Fibroblast of skin of scalp (primary cell): ENCODE results near the gene CBX1.
"Not testable (repeated sequence)": the region's sequence is repeated elsewhere in the genome, so short reads cannot be mapped to it uniquely, and the experiment has no call there.

Experiments
- DNase-seq: peaks from one replicate; pipeline ENCODE4 v3.0.0-alpha.2; 2013

The CBX1 gene

DNA sequence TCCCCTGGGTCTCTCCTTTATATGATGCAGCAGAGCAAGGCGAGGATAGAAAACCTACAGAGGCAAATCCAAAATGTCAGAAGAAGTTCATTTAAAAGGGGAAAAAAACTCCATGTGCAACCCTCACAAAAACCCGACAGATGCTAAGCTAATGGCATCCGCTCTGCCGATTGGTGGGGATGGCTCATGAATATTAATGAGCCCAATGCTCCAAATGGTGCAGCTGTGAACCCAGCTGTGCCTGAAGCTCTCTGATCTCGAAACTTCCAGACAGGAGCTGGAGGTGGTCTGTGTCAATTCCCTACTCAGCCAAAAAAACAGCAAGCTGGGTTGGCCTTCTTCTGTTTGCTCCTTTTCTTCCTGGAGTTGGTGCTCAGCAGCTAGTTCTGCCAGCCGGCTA, 21.8 kb upstream of the CBX1 start:
- no peak for DNase-seq

- DNase-seq: no peak
Observed at GRCh38 chr17:48122665-48123045, 21.4 kb upstream of the CBX1 start.

DNA sequence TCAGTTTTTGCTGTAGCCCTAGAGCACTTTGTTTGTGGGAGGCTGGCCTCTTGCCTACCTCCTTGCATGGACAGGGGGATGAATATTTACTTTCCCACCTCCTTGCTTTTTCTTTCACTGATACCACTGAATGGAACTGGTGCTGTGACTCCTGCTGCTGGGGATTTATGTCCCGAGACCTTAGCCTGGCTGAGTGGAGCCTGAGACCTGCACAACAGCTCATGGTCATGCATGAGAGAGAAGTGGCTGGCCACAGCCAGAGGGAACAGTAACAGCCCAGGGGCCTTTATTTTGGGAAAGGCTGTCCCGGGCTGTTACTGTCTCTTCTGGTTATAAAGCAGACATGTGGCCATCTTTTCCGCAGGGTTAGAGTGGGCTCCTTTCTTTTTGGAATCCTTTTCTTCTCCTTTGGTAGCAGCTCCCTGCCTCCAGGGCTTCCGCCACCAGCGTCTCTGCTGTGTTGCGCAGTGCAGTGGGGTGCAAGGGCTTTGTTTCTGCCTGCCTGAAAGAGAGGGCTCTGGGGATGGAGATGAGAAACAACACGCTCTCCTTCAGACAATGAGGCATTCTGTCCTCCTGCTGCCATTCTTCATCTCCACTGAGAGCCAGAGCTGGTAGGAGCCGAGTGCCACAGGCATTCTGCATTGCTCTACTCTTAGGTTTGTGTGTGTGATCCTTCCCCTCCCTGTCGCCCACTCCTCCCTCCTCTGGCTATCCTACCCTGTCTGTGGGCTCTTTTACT, 20.8 kb upstream of the CBX1 start:
- DNase-seq: no peak

- no peak for DNase-seq
Observed at GRCh38 chr17:48113201-48113676, 12.0 kb upstream of the CBX1 start.

DNA sequence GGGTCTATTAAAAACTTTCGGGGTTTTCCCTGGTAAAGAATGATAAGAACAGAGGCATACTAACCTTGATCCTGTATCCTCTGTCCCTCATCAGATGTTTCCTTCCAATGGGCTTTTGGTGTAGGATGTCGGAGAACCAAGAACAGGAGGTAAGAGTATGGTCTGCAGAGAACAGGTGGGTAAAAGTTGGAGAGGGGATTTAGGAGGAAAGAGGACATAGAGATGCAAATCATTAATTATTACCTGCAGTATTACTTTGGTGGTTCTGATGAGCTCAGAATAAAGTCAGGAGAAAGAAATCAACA, 10.6 kb upstream of the CBX1 start:
- no peak for DNase-seq

DNA sequence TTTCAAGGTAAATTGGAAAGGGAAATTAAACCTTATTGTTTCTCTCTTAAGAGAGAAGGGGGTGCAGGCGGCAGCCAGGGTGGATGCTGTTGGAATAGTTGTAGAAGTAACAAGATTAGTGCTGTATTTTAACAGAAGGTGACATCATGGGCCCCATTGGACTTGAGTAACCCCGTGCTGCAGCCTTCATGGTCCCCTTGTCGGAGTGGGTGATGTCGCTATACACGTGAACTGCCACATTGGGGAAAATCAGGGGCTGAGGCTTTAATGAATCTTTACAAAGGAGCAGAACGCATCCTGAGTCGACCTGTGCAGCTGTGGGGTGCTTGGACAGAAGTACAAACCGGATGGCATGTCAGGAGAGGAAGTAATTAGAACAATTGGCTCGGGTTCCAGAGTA, 9.5 kb upstream of the CBX1 start:
- no peak for DNase-seq

GRCh38 chr17:48107137-48108055, 6.1 kb upstream of the CBX1 start, which contains the start of gene SNX11:
Gene SNX11, plus strand, starts transcription at chr17:48107766. Its CDS starts 4,278 bp downstream, at chr17:48112044.
- DNase-seq: peak; percentile 89

DNA sequence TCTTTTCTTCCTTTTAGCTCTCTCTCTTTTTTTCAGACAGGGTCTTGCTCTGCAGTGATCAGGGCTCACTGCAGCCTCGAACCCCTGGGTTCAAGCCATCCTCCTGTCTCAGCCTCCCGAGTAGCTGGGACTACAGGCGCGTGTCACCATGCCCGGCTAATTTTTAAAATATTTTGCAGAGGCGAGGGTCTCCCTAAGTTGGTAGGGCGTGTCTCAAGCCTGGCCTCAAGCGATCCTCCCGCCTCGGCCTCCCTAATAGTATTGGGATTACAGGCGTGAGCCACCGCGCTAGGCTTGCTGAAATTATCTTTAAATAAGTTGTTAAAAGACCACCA, 5.5 kb upstream of the CBX1 start:
- no peak for DNase-seq

- DNase-seq: no peak
Observed at GRCh38 chr17:48104440-48104839, 3.2 kb upstream of the CBX1 start.

GRCh38 chr17:48102798-48103715, 1.8 kb upstream of the CBX1 start:
- no peak for DNase-seq

DNA sequence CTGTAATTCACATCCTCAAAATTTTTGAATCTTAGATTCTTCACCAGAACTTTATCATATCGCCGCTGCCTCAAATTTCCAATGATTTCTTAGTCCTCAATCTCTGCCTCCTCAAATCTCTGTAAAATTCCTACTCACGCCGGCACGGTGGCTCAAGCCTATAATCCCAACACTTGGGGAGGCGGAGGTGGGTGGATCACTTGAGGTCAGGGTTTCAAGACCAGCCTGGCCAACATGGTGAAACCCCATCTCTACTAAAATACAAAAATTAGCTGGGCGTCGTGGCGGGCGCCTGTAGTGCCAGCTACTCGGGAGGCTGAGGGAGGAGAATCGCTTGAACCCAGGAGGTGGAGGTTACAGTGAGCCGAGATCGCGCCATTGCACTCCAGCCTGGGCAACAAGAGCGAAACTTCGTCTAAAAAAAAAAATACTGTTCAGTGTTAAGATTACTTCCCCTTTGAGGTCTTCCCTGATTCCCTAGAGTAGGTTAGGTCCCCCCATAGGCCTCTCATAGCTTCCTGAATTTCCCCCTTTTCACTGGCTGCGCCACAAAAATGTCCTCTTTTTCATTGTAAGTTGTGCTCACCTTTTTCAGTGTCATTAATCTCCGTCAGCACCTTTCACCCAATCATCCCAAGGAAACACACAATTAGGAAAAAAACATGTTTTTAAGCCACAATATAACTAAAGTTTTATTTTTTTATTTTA, 919 bp upstream of the CBX1 start:
- no peak for DNase-seq

DNA sequence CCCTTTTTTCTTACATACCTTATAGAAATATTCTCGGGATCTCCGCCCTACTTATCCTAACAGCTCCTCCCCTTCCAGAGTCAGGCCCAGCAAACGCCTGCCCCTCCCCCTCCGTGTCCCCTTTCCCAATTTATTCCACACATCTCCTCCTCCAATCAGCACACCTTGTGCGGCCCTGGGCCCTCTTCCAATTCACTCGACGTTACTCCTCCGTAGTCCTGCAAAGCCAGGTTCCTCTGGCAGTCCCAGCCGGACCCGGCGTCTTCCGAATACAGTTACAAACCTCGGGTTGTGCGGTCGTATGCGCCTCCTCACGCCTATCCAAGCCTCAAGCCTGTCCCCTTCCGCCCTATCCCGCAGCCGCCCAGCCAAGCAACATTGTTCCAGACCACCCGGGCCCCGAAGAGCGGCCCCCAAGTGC, 677 bp downstream of the CBX1 start:
- peak; percentile 68 for DNase-seq

- DNase-seq: peak; percentile 70
Observed at GRCh38 chr17:48100160-48100559, 1.1 kb downstream of the CBX1 start.

DNA sequence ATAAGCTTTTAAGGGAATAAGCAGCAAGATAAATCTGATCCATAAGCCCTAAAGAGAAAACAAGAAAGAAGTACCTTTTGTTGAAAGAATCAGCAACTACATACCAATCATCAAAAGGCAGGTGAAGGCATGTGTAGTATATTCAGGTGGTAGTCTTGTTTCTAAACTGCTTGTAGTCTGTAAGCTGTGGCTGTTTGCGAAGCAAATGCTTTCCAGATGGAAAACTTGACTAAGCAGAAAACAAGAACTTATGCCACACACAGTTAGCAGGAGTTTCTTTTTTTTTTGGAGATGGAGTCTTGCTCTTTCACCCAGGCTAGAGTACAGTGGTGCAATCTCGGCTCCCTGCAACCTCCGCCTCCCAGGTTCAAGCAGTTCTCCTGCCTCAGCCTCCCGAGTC, 5.7 kb downstream of the CBX1 start:
- DNase-seq: no peak

DNA sequence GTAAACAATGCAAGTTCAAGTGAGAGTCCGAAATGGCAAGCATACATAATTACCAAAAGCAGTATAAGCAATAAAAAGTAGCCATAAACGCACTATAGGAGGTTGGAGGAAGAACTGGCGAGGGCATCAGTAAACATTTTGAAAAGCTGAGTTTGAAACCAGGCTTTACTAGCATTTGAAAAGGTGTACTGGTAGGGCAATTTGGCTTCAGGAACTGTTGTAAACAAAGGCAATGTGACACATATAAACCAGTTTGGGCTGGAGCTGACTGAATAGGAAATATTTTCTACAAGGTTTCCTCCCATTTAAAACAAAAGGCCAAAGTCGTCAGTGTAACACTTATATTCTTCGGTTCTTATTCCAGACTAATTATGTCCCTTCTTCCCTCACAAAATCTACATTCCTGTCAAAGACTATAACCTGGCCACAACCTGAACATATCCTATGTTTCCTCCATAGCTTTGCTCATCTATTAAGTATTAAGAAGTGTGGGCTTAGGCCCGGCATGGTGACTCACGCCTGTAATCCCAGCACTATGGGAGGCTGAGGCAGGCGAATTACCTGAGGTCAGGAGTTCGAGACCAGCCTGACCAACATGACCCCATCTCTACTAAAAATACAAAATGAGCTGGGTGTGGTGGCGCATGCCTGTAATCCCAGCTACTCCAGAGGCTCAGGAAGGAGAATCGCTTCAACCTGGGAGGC, 7.8 kb downstream of the CBX1 start:
- no peak for DNase-seq

GRCh38 chr17:48084932-48085331, 16.3 kb downstream of the CBX1 start:
- DNase-seq: no peak

GRCh38 chr17:48081858-48082257, 19.4 kb downstream of the CBX1 start:
- DNase-seq: no peak

DNA sequence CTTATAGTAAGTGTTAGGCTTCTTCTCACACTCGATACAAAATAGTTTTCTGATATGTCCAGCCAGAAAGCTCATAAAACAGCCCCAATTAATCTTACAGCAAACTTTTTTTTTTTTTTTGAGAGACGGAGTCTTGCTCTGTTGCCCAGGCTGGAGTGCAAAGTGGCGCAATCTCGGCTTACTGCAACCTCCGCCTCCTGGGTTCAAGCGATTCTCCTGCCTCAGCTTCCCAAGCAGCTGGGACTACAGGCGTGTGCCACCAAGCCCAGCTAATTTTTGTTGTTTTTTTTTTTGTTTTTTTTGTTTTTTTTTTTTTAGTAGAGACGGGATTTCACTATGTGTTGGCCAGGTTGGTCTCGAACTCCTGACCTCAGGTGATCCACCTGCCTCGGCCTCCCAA, 24.1 kb downstream of the CBX1 start:
- not testable (repeated sequence) for DNase-seq

DNA sequence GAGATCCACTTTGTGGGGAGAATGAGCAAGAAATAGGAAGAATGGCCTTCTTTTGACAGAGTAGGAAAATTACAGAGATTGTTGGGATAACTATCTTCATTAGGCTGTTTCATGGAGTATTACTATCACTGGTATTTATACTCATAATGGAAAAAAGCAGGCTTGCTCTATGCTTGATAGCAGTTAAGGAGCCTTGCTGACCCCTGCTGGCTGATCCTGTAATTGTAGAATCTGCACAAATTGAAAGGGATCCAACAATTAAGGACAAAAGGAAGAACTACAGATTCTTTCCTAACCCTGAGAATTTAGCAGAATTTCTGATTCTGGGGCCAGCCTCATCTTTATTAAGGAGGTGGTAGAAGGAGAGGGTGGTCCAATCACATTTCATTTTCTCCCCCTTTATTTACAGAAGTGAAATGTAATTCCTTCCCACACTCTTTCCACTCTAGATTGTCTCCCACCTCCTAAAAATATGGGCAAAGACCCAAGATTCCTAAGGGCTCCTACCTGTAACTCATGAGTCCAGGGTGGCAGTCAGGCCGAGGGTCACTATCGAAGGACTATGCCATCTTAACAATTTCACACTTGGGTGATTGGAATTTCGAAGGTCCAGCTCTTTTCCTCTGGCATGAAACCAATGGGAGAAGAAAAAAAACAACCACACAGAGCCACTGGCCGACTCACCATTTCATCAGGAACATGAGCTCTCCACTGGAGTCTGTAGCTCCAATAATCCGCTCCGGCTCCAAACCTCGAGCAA, 26.8 kb downstream of the CBX1 start:
- DNase-seq: peak; percentile 80

- DNase-seq: not testable (repeated sequence)
Observed at GRCh38 chr17:48073566-48074094, 27.6 kb downstream of the CBX1 start.
